OCI-LY7 (cell line): ENCODE data around the gene TMOD3. TPM values are rescaled to one million over a fixed set of nuclear protein-coding genes. Genes with fewer than 3 reads are reported as not detected.
A peak's percentile ranks its signal among the peaks of the same experiment; 100 is the strongest.

Experiments used
- BruUV-seq: library from RNA; stranded (reverse); fragments of 400-500 nt; replicated peaks from 2 replicates; lab custom pipeline; 2021; lab: Mats Ljungman, UMichigan
- CTCF ChIA-PET: fragments of 300-600 bp; sonication (Branson Sonifier 250); formaldehyde crosslinking; loops from one replicate; lab custom pipeline; 2022; ENCODE audit warnings: antibody characterized with exemption; ENCODE audit not compliant: unreplicated experiment; lab: Charles Lee
- POLR2A ChIA-PET: fragments of 300-600 bp; sonication (Branson Sonifier 250); formaldehyde crosslinking; loops from one replicate; lab custom pipeline; 2022; ENCODE audit warnings: antibody characterized with exemption; lab: Charles Lee
- DNase-seq: peaks from one replicate; pipeline ENCODE4 v3.0.0-alpha.2; 2015; ENCODE audit warnings: low spot score
- H2AFZ ChIP-seq: fragments of 200-600 bp; sonication (generic), shearing (Covaris generic); 2 replicates; pipeline ENCODE4 v1.6.1; 2014; ENCODE audit warnings: mild to moderate bottlenecking, antibody characterized with exemption, low read length, moderate library complexity
- H3K27ac ChIP-seq: fragments of 200-600 bp; sonication (generic); 2 replicates; pipeline ENCODE4 v1.5.1; 2014; ENCODE audit warnings: mixed run types, low read depth, mild to moderate bottlenecking, moderate library complexity, low read length, inconsistent platforms; ENCODE audit not compliant: poor library complexity, severe bottlenecking
- H3K36me3 ChIP-seq: fragments of 200-600 bp; sonication (generic); 2 replicates; pipeline ENCODE4 v1.6.1; 2014; ENCODE audit warnings: mild to moderate bottlenecking, antibody characterized with exemption, low read length, moderate library complexity, mixed read lengths; ENCODE audit not compliant: insufficient read depth
- H3K4me1 ChIP-seq: fragments of 200-600 bp; sonication (generic); 2 replicates; pipeline ENCODE4 v1.5.1; 2014; ENCODE audit warnings: mild to moderate bottlenecking, low read length; ENCODE audit not compliant: insufficient read depth, poor library complexity, severe bottlenecking
- H3K4me2 ChIP-seq: fragments of 200-600 bp; sonication (generic); 2 replicates; pipeline ENCODE4 v1.6.1; 2014; ENCODE audit warnings: mild to moderate bottlenecking, low read length
- H3K4me3 ChIP-seq: fragments of 200-600 bp; sonication (generic); 2 replicates; pipeline ENCODE4 v1.5.1; 2014; ENCODE audit warnings: mild to moderate bottlenecking, low read depth, low read length; ENCODE audit not compliant: poor library complexity, severe bottlenecking
- H3K79me2 ChIP-seq: fragments of 200-600 bp; sonication (generic); 2 replicates; pipeline ENCODE4 v1.6.1; 2016; ENCODE audit warnings: low read depth, mild to moderate bottlenecking, low read length, moderate library complexity, mixed read lengths; ENCODE audit not compliant: insufficient read depth
- H3K9me2 ChIP-seq: fragments of 200-600 bp; sonication (generic); 2 replicates; pipeline ENCODE4 v1.6.1; 2016; ENCODE audit warnings: mild to moderate bottlenecking, low read length, mixed read lengths; ENCODE audit not compliant: insufficient read depth
- H3K9me3 ChIP-seq: fragments of 200-600 bp; sonication (generic); 2 replicates; pipeline ENCODE4 v1.6.1; 2014; ENCODE audit warnings: mild to moderate bottlenecking, mixed run types, low read length, mixed read lengths
- H4K20me1 ChIP-seq: fragments of 200-600 bp; sonication (generic); 2 replicates; pipeline ENCODE4 v1.6.1; 2014; ENCODE audit warnings: mild to moderate bottlenecking, antibody characterized with exemption, low read length, moderate library complexity, mixed read lengths; ENCODE audit not compliant: insufficient read depth
- CTCF ChIP-seq: fragments of 200-600 bp; sonication (generic); conservative IDR thresholded peaks from 2 replicates; pipeline ENCODE4 v1.5.1; 2014; ENCODE audit warnings: mild to moderate bottlenecking, antibody characterized with exemption, low read length, moderate library complexity, mixed read lengths
- EZH2phosphoT487 ChIP-seq: fragments of 200-600 bp; sonication (generic); IDR thresholded peaks from 2 replicates; pipeline ENCODE4 v1.6.1; 2018; ENCODE audit warnings: low read depth, borderline replicate concordance, mild to moderate bottlenecking, mixed run types, antibody characterized with exemption, low read length, moderate library complexity, mixed read lengths
- intact Hi-C: fragments of 100-400 bp; cut with micrococcal nuclease; formaldehyde crosslinking; loops from one replicate; pipeline ENCODE4 v1.10.0; 2022; ENCODE audit not compliant: unreplicated experiment
- total RNA-seq, 2 experiments: library from RNA; depleted of rRNA in 1 of 2; stranded (reverse); fragments of >200 nt in 1 of 2; shearing (Covaris generic) in 1 of 2; gene quantifications; 2 replicates each; pipeline ENCODE4 v1.2.3, GENCODE V29; 2014 to 2022

The TMOD3 gene
- total RNA-seq, 2 experiments from 2014 or later = 17.4 to 30.5 TPM

GRCh38 chr15:51798281-51798680, 31.2 kb upstream of the TMOD3 start:
- BruUV-seq = no TSS peak
- Histone ChIP-seq H3K36me3 (no peaks in the 10 kb centered on the region), H4K20me1 (no peaks in the 10 kb centered on the region), H3K4me2 (no peak overlapping the region), H3K4me3 (no peak overlapping the region), H3K27ac (no peak overlapping the region), H3K9me2 (no peaks in the 10 kb centered on the region), H2AFZ (no peak overlapping the region), H3K9me3 (no peaks in the 10 kb centered on the region), H3K4me1 (no peaks in the 10 kb centered on the region), H3K79me2 (no peaks in the 10 kb centered on the region)
- DNase-seq = no peak
- ChIA-PET CTCF (no interaction called here), POLR2A (no interaction called here)
- no peak for TF ChIP-seq EZH2phosphoT487
- no peak for TF ChIP-seq CTCF
- intact Hi-C loops = no loop called here

GRCh38 chr15:51799282-51800252, 29.9 kb upstream of the TMOD3 start:
- intact Hi-C loops = no loop called here
- H3K9me2 ChIP-seq = no peaks in the 10 kb centered on the region
- no peak overlapping the region for H2AFZ ChIP-seq
- no peak overlapping the region for H3K4me3 ChIP-seq
- DNase-seq = no peak
- no peaks in the 10 kb centered on the region for H3K36me3 ChIP-seq
- no peak overlapping the region for H3K27ac ChIP-seq
- no peaks in the 10 kb centered on the region for H3K9me3 ChIP-seq
- CTCF ChIA-PET = no interaction called here
- H3K79me2 ChIP-seq = no peaks in the 10 kb centered on the region
- TF ChIP-seq CTCF (no peak), EZH2phosphoT487 (no peak)
- POLR2A ChIA-PET = no interaction called here
- H3K4me1 ChIP-seq = no peaks in the 10 kb centered on the region
- H4K20me1 ChIP-seq = no peaks in the 10 kb centered on the region
- no peak overlapping the region for H3K4me2 ChIP-seq
- no TSS peak for BruUV-seq

- DNase-seq = peak; percentile 49
- H3K4me1 ChIP-seq = no peaks in the 10 kb centered on the region
- CTCF ChIA-PET = no interaction called here
- TF ChIP-seq EZH2phosphoT487 = no peak
- TF ChIP-seq CTCF = peak; percentile 84
- H3K79me2 ChIP-seq = no peaks in the 10 kb centered on the region
- POLR2A ChIA-PET = interaction anchor here (1.2 kb wide), 1 partner anchor 143 kb away, joined by 3 read pairs; no protein-coding TSS in a partner anchor
- H4K20me1 ChIP-seq = no peaks in the 10 kb centered on the region
- intact Hi-C loops = no loop called here
- no peak overlapping the region for H3K4me2 ChIP-seq
- no peaks in the 10 kb centered on the region for H3K9me2 ChIP-seq
- H3K36me3 ChIP-seq = no peaks in the 10 kb centered on the region
- no peak overlapping the region for H2AFZ ChIP-seq
- H3K4me3 ChIP-seq = no peak overlapping the region
- H3K27ac ChIP-seq = no peak overlapping the region
- H3K9me3 ChIP-seq = no peaks in the 10 kb centered on the region
- no TSS peak for BruUV-seq
Observed at GRCh38 chr15:51801391-51801835, 28.0 kb upstream of the TMOD3 start.
